Endometrial microvascular endothelial cells (primary cell): Measurements from ENCODE around the gene GAGE12H. TPM values are rescaled to one million over a fixed set of nuclear protein-coding genes. Genes with fewer than 3 reads are reported as not detected.

Source experiments
- total RNA-seq: library from RNA; depleted of rRNA; stranded (reverse); fragments of >200 nt; gene quantifications from one replicate; pipeline ENCODE4 v1.2.3, GENCODE V29; 2015; ENCODE audit errors: inconsistent ontology term

The GAGE12H gene
- total RNA-seq, 1 donor from 2014 or later, result not detected

Other genes with a start within 250 kb of the GAGE12H start
- not detected for gene GAGE13, start 248.4 kb upstream of the GAGE12H start, total RNA-seq
- gene GAGE12C, start 47.8 kb upstream of the GAGE12H start, total RNA-seq, result not detected
- gene GAGE12D, start 38.2 kb upstream of the GAGE12H start, total RNA-seq, result not detected
- not detected for gene GAGE12E, start 28.7 kb upstream of the GAGE12H start, total RNA-seq
- not detected for gene GAGE12F, start 19.1 kb upstream of the GAGE12H start, total RNA-seq
- gene GAGE12G, start 9.5 kb upstream of the GAGE12H start, total RNA-seq, result not detected
- gene GAGE2A, start 9.5 kb downstream of the GAGE12H start, total RNA-seq, result not detected
- gene GAGE1, start 19.1 kb downstream of the GAGE12H start, total RNA-seq, result not detected
- not detected for gene PAGE1, start 116.0 kb downstream of the GAGE12H start, total RNA-seq
- not detected for gene PAGE4, start 249.4 kb downstream of the GAGE12H start, total RNA-seq